ENCODE data around the gene SPTB.
A peak's percentile ranks its signal among the peaks of the same experiment; 100 is the strongest.
"Not testable (repeated sequence)": the region's sequence is repeated elsewhere in the genome, so short reads cannot be mapped to it uniquely, and the experiment has no call there.

The SPTB gene
- total RNA-seq: 0.24 to 0.35 reads per million in 2 experiments

DNA sequence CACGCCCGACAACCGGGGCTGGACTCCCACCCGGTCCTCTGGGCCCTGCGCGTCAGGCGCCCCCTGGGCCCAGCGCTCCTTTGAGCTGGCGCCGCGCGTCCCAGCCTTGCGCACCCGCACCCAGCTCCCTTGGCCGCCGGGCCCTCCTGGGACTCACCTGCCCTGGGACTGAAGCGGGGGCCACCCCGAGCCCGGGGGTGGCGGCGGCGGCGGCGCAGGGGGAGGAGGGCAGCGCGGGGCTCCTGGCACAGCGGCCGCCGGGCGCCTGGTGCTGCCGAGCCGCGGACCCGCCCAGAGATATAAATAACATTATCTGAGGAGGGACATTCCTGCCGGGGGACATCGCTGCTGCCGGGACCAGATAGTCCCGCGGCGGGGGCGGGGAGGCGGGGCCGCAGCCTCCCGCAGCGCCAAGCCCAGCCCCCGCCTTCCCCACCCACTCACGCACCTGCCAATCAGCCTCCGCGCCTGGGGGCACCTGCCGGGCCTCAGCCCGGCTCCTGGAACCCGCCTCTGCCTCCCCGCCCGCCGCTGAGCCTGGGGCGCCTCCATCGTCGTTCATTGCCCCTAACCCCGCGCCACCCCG lies at the start of gene SPTB:
TSS of gene SPTB (minus strand) at position 273 of the 586 bp plus-strand sequence. CDS start 56,813 bp downstream, outside the sequence.
- DNase-seq (ENCODE audit: low read depth): peak; percentile 49

DNA sequence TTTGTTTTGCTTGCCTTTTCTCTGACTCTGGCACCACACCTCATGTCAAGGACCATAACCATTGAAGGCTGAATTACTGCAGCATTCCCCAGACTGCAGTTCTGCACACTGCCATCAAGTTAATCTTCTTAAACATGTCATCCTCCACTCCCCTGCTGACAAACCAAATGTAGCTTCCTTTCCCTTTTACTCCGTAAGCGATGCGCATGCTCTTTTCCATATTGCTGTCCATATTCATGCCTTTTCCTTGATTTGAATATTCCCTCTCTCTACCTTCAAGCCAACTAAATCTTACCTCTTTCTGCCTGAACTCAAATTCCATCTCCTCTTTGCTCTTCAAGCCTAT lies 49.3 kb upstream of the SPTB start:
- DNase-seq (ENCODE audit: low read depth): no peak

DNA sequence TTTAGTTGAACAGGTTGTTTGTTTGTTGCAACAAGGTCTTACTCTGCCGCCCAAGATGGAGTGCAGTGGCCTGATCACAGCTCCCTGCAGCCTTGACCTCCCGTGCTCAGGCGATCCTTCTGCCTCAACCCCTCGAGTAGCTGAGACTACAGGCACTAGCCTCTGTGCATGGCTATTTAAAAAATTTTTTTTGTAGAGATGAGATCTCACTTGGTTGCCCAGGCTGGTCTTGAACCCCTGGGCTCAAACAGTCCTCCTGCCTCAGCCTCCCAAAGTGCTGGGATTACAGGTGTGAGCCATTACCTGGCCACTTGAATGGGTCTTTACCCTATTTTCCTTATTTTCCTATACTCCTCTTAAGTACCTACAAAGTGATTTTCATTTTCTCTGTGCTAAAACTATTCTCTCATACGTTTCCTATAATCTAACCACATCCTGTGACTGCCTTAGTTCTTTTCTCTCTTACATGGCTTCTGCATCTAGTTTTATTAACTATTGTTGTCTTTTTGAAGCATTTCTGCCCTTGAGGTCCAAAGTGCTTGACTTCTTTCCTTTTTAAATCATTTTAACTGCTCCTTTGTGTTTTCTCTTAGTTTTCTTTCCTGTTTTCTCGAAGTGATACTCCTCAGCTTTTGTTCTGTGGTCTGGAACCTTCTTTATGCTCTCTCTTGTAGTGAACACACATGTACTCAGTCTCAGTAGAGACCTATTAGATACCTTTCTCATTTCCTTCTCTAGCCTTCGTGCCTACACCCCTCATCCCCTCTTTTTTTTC lies 48.7 kb upstream of the SPTB start:
- DNase-seq (ENCODE audit: low read depth): no peak

DNA sequence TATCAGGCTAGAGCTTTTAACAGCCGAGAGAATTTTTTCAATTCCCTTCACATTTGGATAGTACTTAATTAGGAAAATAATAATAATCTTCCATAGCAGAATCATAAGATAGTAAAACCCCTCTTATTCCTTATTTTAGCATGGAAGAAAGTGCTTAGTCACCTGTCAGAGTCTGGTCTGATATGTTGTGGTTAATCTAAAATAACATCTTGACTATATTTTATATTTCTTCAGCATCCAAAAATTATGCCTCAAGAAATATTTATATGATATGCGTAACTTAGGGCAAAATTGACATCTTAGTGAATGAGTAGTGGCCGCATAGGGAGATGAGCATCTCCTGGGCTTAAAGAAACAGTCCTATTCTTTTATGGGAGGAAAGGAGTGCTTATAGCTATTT lies 47.3 kb upstream of the SPTB start:
- DNase-seq (ENCODE audit: low read depth): no peak

DNA sequence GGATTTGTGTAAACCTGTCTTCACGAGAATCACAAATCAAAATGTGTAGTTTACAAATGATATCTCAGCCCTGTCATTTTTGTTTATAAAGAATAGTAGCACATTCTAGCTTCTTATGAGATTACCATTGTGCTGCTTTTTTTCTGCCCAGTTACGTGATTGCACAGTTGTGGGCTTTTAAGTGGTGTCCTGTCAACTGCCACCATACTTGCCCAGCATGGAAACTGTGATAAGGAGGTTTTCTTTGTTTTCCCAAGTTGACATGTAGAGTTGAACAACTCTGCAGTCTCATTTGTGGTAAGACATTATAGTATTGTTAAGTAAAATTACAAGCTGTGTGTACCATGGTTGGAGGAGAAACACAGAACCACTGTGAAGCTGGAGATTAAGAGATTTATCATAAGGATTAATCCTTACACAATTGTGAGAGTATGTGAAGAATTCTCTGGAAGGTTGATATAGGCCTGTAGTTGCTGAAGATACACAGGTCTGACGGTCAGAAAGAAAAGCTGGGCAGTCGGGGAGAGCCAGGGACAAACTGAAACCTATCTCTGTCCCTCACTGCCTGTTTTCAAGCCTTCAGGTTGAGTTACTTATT lies 46.8 kb upstream of the SPTB start:
- no peak for DNase-seq (ENCODE audit: low read depth)

DNA sequence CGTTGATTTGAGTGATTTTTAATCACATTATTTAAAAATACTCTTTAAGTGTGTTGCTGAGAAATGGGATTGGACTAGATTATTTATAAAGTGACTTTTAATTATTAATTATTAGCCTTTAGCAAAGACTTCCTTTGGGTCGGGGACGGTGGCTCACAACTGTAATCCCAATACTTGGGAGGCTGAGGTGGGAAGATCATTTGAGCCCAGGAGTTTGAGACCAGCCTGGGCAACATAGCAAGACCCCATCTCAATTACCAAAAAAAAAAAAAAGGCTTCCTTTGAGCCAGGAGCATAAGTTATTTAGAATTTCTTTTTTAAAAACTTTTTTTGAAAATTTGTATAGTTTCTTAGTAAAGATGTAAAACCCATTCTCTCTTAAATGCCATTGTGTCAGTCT lies 43.3 kb upstream of the SPTB start:
- DNase-seq (ENCODE audit: low read depth): no peak

DNA sequence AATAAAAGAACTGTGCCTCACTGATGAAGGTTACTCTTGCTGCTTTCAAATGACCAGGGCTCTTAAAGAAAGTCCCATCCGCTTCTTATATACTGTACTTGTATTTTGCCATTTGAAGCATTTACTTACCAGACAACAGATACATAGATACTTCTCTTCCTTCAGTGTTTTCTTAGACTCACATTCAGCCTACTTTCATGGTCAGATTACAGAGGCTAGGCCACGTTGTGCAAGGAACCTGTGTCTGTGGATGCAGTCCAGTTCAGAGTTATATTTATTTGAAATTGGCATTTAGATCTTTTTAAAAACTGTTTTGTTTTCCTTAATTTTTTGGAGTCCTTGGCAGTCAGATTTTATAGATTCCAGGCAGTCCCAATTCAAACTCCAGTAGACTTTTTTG lies 40.8 kb upstream of the SPTB start:
- no peak for DNase-seq (ENCODE audit: low read depth)

DNA sequence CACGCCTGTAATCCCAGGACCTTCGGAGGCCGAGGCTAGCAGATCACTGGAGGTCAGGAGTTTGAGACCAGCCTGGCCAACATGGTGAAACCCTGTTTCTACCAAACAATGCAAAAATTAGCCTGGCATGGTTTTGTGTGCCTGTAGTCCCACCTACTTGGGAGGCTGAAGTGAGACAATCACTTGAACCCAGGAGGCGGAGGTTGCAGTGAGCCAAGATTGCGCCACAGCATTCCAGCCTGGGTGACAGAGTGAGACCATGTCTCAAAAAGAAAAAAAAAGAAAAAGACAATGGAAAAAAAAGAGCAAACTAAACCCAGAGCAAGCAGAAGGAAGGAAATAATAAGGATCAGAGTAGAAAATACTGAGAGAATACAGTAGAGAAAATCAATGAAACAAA lies 39.9 kb upstream of the SPTB start:
- no peak for DNase-seq (ENCODE audit: low read depth)

DNA sequence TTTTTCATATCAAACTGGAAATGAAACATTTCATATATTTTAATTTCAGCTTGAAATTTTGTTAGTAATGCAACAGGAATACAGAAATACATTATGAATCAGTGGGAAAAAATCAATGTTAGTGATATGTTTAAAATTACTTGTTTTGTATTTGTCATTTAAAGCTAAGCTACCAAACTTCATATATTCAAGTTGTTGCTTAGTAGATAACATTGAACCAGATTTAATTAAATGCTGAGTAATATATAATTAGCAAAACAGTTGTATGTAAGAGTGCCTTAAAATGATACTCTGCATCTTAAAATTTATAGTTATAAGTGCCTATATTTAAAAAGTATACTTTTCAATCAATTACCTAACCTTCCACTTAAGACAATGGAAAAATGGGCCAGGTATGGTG lies 39.5 kb upstream of the SPTB start:
- DNase-seq (ENCODE audit: low read depth): no peak

DNA sequence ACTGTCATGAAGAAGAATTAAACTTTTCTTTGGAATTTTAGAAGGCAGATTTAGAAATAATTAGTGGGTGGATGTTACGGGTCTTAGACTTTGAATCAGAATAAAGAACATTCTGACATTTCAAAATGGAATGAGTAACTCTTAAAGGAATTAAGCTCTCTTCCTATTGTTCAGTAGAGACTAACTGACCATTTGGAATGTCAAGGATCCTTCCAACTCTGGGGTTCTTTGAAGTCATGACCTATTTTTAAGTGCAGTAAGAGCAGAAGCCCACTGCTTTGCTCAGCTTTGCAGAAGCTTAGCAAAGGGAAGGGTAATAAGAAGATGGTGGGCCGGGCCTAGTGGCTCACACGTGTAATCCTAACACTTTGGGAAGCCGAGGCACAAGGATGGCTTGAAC lies 38.5 kb upstream of the SPTB start:
- DNase-seq (ENCODE audit: low read depth): no peak

DNA sequence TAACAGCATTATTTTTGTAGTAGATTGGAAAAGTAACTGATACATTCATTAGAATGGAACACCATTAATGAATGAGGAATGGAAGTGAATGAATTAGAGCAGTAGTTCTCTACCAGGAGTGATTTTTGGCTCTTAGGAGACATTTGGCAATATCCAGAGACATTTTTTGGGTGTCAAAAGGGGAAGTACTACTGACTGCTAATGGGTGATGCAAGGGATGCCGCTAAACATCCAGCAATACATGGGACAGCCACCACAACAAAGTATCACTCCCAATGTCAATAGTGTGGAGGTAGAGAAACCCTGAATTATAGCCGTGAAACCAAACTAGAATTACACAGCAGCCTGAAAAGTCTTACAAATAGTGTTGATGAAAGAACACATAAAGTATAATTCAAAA lies 36.1 kb upstream of the SPTB start:
- DNase-seq (ENCODE audit: low read depth): no peak

DNA sequence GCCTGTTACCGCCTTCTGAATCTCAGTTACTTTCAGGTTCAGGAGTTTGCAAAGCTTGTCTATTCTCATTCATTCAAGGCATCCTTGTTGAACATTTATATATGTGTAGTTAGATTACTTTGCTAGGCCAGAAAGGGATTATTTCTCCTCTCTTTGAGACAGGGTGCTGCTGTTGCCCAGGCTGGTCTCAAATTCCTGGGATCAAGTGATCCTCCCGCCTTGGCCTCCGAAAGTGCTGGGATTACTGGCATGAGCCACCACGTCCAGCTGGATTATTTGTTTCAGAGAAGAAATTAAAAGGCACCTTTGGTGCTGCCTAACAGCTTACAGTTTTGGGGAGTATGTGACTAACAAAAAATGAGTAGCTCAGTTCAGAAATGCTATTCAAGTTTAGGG lies 35.3 kb upstream of the SPTB start:
- no peak for DNase-seq (ENCODE audit: low read depth)

DNA sequence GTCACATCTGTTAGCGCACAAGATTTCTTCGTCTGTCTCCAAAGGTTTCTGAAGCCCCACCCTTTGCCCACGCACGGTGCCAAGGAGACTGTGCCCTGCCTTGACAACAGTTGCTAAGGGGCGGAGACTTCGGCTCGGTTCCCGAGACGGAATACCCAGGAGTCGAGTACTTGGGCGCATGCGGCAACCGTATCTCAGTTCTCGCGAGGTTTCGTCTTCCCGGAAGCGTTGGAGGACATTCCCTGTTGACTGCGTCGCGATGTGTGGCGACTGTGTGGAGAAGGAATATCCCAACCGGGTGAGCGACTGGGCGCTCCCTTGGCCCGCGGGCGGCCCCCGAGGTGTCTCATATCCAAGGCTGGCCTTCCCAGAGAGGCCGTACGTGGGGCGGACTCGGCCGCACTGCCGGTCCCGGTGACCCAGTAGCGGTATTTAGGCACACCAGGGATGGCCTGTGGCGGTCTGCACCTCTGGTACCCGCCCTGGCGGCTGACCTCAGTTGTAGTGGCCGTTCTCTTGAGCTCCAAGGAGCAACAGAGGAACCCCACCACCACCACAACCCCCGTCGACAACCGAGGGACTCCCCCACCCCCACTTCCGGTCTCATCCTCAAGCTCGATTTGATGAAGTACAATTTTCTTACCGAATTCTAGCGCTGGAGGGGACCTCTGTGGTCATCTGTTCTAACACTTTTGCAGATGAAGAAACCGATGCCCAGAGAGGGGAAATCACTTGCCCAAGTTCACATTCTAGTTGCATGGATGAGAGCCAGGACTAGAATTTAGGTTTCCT lies 34.7 kb upstream of the SPTB start, which contains the start of gene CHURC1:
TSS of gene CHURC1 (plus strand) at position 219 of the 792 bp plus-strand sequence. CDS start at position 260, 41 bp downstream.
- peak; percentile 98 for DNase-seq (ENCODE audit: low read depth)

DNA sequence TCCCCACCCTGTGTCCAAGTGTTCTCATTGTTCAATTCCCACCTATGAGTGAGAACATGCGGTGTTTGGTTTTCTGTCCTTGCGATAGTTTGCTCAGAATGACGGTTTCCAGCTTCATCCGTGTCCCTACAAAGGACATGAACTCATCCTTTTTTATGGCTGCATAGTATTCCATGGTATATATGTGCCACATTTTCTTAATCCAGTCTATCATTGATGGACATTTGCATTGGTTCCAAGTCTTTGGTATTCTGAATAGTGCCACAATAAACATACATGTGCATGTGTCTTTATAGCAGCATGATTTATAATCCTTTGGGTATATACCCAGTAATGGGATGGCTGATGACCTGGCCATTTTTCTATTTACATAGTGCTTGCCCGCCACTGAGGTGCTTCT lies 33.8 kb upstream of the SPTB start:
- not testable (repeated sequence) for DNase-seq (ENCODE audit: low read depth)

DNA sequence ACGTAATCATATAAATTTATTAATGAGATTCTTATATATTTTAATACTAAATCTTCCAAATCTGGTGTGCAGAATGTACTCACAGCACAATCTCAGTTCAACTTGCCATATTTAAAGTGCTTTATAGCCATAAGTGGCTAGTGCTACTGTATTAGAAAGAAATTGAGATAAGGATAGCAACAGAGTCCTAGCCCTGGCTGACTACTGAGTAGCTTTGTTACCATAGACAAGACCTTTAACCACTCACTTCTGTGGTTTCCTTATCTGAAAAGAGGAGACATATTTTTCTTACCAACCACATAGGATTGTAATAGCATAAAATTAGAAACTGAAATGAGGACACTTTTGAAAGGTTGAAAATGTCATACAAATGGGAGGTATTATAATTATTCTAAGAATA lies 32.6 kb upstream of the SPTB start:
- no peak for DNase-seq (ENCODE audit: low read depth)

DNA sequence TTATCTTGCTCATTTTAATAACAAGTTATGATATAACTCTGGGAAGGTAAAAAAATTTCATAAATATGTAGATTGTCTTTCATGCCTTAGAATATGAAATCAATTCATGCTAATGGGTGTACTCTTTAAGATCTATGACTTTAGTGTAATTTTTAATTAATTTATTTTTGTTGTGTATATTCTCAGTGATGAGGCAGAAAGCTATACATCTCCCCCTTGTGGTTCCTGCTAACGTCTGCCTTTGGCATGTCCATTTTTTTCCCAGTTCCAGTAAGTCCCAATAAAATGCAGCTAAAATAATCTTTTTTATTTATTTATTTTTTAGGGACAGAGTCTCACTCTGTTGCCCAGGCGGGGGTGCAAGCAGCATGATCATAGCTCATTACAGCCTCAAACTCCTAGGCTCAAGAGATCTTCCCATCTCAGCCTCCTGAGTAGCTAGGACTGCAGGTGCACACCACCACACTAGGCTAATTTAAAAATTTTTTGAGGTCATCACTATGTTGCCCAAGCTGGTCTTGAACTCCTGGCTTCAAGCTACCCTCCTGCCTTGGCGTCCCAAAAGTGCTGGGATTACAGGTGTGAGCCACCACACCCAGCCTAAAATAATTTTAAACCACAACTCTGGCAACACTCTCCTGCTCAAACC lies 31.3 kb upstream of the SPTB start:
- DNase-seq (ENCODE audit: low read depth): no peak

DNA sequence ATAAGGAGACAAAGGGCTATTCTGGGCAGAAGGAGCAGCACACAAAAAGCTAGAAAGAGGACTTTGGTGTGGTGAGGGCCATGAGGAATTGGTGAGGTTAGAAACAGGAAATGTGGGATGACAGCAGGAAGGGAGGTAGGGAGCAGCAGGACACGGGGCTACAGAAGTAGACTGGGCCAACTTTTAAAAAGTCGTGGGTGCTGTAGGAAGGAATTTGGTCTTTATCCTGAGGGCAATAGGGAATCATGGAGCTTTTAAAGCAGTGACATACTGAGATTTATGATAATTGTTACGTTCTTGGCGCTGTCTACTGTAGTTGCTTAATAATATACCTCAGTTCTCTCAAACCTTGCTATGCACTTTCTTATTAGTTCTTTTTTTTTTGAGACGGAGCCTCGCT lies 26.3 kb upstream of the SPTB start:
- DNase-seq (ENCODE audit: low read depth): no peak

DNA sequence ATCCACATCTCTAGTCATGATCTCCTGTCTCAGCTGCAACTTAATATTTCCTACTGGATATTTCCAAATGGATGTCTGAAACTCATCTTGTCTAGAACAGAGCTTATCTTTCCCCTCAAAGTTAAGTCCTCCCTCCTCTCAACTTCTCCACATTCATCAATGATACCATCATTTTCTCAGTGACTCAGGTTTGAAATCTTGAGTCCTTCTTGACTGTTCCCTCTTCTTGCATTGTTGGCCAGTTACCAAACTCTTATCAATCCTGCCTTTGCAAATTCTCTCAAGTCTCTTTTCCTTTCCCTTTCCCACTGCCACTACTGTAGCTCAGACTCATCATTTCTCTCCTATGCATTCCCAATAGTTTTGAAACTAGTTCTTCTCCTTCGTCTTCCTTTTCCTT lies 20.3 kb upstream of the SPTB start:
- DNase-seq (ENCODE audit: low read depth): no peak

DNA sequence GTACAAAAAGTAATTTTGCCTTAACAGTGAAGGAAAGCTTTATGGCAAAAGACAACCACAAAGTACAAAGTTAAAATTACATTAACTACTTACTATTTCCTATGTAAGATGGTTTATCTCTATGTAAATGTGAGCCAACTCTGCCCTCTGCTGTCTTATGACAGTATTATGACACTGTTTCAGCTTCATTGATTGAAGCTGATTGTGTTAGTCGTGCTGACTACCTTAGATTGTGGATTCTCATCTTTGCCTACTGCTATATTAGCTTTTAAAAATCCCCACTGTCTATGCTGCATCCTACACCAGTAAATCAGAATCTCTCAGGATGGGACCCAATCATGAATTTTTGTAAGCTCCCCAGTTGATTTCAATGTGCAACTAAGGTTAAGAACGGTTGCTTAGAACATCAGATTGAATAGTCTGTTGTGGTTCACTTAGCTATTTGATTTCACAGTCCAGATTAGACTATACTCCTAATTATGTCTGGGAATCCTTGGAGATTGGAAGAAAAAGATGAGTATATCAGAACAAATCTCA lies 12.2 kb upstream of the SPTB start:
- DNase-seq (ENCODE audit: low read depth): no peak

DNA sequence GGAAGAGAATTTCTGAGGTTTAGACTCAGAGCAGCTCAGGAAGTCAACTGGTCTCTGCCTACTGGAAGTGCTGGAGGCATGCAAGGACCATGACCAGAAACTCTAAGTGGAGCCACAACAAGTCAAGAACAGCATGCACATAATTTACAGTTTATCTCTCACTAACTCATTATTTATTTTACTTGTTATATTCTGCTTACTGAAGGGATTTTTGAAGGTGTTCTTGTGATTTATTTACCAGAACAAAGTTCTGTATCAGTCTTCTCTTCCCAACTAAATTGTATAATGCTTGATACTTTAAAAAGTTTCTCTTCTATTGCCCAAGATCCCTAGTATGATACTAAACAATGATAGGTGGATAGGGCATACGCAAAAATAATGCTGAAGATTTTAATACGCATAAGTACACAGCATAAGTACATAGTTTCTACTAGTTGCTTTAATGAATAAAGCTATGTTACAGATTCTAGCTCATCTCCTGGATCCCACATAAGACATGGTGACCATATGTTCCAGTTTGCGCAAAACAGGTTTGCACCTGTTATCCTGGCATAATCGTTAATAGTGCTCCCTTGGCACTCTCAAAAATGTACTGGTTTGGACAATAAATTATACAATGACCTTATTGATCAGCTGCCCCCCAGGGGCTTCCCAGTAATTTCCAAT lies 11.6 kb upstream of the SPTB start:
- no peak for DNase-seq (ENCODE audit: low read depth)

DNA sequence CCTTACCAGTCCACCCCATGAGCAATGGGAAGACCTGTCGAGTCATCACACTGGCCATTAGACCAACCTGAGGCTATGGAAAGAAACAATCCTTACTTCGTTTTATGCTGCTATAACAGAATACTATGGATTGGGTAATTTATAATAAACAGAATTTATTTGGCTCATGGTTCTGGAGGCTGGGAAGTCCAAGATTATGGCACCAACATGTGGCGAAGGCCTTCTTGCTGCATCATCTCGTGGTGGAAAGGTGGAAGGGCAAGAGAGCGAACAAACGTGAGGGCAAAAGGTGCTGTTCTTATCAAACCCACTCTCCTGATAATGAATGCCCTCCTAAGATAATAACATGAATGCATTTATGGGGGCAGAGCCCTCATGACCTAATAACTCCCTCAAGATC lies 9.6 kb upstream of the SPTB start:
- no peak for DNase-seq (ENCODE audit: low read depth)

Measured in T follicular helper cell (primary cell).